Esophagus muscularis mucosa (tissue), 3 donors: ENCODE measurements around the gene GNG2.

ENCODE experiments used
- CTCF ChIP-seq, 3 experiments: fragments of 200-600 bp in 2 of 3; fragments of 450-650 bp in 1 of 3; sonication (generic) in 2 of 3; IDR thresholded peaks; one replicate each; pipeline ENCODE4 v1.5.1; 2017 to 2019; ENCODE audit warnings: antibody characterized with exemption in 3 of 3, mild to moderate bottlenecking in 2 of 3, moderate library complexity in 1 of 3
- POLR2A ChIP-seq: fragments of 450-650 bp; IDR thresholded peaks from one replicate; pipeline ENCODE4 v1.6.1; 2017; ENCODE audit warnings: antibody characterized with exemption, moderate library complexity, mild to moderate bottlenecking, low read depth
- POLR2AphosphoS5 ChIP-seq, 2 donors: sonication (generic); formaldehyde crosslinking; IDR thresholded peaks; one replicate each; pipeline ENCODE4 v1.6.1; 2017; ENCODE audit warnings: antibody characterized with exemption in 2 of 2

- TF ChIP-seq CTCF (IDR thresholded peaks at IDR 0.05) (no peak), POLR2A (no peak), POLR2AphosphoS5 (IDR thresholded peaks at IDR 0.05) (no peak)
Measured at GRCh38 chr14:51872396-51872795, 12.0 kb downstream of the GNG2 start.
